NCI-H1417 treated with DMSO at 0.1 percent for 48 hours (cell line): ENCODE results near the gene FLT1.

Experiments
- DNase-seq: peaks from one replicate; lab custom pipeline; 2025; lab: John Stamatoyannopoulos, UW

Gene FLT1

DNA sequence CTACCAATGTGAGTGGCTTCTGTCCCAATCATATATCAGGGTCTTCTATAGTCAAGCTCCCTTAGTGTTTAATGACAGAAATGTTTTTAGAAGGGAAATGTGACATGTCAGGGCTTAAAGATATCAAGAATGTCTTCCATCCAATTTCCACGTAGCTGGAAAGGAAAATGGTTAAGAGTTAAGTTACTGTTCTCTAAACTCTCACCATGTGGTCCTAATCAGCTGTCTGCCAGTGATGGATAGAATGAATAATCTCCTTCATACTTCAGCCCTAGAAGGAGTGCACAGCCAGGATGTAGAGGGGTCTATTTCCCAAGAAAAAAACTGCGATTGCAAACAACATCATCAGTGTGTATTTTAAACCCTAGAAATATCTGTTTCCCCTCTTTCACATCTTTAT lies 36.3 kb downstream of the FLT1 start:
- DNase-seq = no peak

DNA sequence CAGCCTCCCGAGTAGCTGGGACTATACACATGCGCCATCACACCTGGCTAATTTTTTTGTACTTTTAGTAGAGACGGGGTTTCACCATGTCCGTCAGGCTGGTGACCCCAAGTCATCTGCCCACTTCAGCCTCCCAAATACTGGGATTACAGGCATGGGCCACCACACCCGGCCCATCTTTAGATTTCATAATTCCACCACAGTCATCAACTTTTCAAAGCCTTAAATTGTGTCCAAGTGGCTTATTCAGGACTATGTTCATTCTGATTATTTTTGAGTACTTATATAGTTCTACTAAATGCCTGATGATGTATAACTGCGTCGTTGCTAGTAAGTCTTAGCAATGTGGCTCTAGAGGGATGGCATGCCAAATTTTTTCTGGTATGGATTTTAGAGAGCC lies 36.9 kb downstream of the FLT1 start:
- no peak for DNase-seq

DNA sequence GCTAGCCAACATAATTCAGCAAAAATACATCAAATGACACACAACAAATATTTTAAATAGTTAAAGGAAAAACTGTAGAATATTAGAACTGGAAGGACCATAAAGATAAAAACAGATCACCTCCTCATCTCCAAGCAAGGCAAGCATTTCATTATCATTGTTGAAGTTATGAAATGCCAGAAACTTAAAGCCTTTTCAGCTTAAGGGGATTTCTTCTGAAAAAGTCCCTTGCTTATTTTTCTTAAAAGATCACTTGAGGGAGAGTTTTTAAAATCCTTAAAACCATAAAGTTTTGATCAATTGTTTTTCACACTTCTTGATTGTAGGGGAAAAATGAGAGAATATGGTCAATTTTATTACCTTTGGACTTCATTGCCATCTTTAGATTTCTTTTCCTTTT lies 37.4 kb downstream of the FLT1 start:
- DNase-seq = no peak

DNA sequence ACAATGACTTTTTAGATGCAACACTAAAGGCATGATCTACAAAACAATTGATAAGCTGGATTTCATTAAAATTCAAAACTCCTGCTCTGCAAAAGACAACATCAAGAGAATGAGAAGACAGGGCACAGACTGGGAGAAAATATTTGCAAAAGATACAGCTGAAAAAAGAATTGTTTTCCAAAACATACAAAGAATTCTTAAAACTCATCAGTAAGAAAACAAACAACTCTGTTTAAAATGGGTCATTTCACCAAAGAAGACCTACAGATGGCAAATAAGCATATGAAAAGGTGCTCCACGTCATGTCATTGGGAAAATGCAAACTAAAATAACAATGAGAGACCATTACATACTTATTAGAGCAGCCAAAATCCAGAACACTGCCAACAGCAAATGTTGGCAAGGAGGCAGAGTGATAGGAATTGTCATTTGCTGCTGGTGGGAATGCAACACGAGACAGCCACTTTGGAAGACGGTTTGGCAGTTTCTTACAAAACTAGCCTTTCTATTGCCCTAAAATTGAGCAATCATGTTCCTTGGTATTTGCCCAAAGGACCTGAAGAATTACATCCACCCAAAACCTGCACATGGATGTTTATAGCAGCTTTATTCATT lies 39.2 kb downstream of the FLT1 start:
- no peak for DNase-seq

- no peak for DNase-seq
These were observed 42.2 kb downstream of the FLT1 start for GRCh38 chr13:28452755-28453154.

GRCh38 chr13:28451482-28452217 lies 43.3 kb downstream of the FLT1 start:
- no peak for DNase-seq

DNA sequence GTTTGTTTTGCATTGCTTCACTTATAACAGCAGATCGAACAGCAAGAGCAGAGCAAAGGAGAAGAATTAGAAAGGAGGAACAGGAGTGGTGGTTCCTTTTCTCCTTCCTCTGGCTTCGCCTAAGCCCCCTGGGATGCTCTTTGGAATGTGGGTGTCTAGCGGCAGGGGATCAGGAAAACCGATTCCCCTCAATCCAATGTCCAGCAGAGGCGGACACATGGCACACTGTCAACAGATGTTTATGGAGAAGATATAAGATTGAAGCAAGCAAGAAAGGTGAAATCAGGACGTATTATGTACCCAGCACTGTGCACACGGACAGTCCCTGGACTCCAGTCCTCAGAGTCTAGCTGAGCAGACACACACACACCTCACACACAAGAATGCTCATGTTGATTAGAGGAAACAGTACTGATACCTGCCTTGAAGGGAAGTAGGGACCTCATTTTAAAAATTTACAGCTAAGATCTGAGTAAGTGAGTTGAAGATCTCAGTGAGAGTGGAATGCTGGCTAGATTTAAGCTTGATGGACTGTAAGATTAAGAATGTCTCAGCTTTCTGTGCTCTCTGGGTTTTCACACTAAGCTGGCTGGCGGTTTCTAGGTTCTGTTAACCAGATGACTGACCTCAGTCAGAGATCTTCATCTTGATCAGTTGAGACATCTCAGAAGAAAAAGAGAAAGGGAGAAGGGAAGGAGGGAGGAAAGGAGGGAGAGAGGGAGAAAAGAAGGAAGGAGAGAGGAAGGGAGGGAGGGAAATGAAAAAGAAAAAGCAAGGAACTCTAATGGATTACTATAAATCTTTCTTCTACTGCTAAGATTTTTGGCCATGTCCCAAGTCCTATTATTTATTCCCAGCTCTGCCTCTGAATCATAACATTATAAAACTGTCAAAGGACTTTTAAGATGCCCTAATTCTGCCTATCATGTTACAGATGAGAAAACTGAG lies 44.8 kb downstream of the FLT1 start:
- DNase-seq = no peak

DNA sequence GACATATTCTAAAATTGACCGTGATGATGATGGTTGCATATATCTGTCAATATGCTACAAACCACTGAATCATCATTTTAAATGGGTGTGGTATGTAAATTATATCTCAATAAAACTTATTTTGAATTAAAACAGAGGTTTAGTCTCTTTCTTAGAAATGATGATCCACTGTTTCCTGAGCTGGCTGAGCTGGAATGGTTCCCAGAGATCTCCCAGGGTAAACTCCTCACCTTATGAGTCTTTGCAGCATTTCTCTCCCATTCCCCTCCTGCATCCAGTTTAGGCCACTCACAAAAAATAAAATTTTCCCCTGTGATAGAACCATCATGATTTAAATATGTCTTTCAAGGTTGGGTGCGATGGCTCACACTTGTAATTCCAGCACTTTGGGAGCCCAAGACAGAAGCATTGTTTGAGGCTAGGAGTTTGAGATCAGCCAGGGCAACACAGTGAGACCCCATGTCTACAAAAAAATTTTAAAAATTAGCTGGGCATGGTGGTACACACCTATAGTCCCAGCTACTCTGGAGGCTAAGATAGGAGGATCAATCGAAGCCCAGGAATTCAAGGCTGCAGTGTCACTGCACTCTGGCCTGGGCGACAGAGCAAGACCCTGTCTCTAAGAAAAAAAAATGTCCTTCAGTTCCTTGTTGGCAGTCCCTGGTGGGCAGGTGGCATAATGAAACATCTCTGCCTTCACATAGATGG lies 46.1 kb downstream of the FLT1 start:
- DNase-seq = no peak

- DNase-seq = no peak
These were observed 46.9 kb downstream of the FLT1 start for GRCh38 chr13:28447989-28448388.

GRCh38 chr13:28447206-28447605 lies 47.7 kb downstream of the FLT1 start:
- no peak for DNase-seq

DNA sequence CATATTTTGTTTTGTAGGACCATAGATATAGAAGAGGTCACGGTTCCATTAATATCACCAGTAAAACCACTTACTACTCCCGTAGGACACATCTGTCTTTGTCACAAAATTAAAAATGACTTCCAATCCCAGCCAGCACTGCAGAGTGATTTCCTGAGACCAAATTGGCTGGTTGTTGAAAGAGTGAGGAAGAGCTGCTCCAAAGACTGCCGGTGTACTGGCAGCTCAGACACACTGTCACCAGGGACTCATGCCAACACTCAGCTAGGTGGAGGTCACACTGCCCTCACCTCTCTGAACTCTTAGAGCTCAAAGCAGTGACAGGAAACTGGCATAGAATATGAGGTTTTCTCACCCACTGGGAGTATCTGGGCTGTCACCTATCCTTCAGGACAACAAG lies 52.1 kb downstream of the FLT1 start:
- DNase-seq = no peak

- no peak for DNase-seq
These were observed 53.4 kb downstream of the FLT1 start for GRCh38 chr13:28441529-28441928.

DNA sequence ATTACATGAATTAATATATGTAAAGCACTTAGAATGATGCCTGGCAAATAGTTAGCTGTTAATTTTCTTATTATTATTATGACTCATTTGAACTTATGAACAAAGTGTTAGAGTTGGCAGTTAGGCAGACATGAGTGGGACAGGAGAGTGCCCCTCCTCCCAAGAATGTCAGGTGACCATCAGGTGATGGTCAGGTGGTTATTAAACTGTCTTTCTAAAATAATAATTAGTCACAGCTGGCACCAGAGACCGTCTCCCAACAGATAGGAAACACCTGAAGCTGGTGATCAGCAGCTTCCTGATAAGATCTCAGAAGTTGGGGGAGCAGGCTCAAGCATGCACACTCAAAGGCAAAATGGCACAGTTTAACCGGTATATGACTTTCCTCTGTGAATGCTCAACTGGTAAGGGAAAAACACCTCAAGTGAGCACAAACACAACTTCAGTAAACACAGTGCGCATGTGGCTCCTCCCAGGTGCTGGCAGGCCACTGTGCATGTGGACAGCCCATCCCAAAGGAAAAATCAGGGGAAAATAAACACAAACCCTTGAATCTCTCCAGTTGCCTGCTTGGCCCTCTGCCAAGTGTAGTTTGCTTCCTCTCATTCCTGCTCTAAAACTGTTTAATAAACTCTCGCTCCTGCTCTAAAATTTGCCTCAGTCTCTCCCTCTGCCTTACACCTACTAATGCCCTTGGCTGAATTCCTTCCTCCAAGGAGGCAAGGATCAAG lies 54.0 kb downstream of the FLT1 start:
- DNase-seq = no peak

- no peak for DNase-seq
These were observed 56.2 kb downstream of the FLT1 start for GRCh38 chr13:28438598-28439334.

DNA sequence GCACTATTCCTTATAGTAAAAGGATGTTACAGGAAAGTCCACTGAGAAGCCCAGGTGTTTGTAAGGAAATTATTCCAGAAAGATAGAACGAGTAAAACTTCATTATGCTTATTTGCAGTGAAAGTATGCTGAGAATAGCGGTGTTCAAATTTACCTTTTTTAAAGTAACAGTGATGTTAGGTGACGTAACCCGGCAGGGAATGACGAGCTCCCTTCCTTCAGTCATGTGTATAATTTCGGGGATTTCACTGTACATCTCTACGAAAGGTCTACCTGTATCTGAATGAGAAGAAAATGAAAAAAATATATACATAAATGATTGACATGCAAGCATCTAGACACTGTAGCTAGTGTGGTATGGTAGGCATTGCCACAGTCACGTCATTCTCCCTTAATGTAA lies 56.9 kb downstream of the FLT1 start:
- DNase-seq = no peak

DNA sequence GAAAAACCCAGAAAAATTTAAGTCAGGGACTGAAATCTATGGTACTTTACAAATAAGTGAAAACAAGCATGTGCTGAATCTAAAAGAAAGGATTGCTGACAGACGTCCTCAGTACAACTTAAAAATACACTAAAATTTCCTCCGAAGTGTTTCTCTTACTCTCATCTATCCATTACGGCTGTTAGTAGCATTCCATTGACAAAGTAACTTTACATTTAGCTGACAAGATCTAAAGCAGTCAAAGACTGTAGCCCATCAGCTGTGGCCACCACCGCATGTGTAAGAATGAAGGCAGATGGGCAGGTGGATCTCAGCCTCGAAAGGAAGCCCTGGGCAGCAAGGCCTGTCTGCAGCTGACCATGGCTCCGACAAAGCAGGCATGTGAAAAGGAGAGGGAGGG lies 59.0 kb downstream of the FLT1 start:
- no peak for DNase-seq

DNA sequence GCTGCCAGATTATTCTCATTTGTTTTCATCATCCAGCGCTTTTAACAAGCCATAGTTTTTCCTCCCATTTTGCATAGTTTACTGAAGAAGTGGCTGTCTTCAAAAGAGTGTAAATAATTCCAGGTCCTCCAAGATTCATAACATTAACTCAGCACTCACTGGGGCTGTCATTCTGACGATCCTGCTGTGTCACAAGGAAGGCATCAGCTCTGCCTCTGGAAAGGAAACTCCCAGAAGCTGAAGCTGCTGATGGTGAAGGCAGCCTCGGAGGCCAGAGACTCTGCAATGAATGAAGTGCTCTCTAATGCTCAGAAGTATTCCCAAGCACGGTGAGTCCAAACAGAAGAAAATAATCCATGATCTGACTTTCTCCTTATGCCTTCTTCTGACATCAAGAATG lies 60.0 kb downstream of the FLT1 start:
- no peak for DNase-seq

- DNase-seq = no peak
These were observed 61.9 kb downstream of the FLT1 start for GRCh38 chr13:28432816-28433560.

- DNase-seq = no peak
These were observed 65.1 kb downstream of the FLT1 start for GRCh38 chr13:28429685-28430290.

GRCh38 chr13:28429096-28429495 lies 65.8 kb downstream of the FLT1 start:
- no peak for DNase-seq
